H1 (cell line): ENCODE results near the gene MXRA8. TPM values are rescaled to one million over a fixed set of nuclear protein-coding genes. Genes with fewer than 3 reads are reported as not detected.
A peak's percentile ranks its signal among the peaks of the same experiment; 100 is the strongest.

Source experiments
- BACH1 ChIP-seq: IDR thresholded peaks from 2 replicates; pipeline ENCODE4 v1.6.1; 2012; ENCODE audit warnings: low read length, improper control_type of control experiment
- BCL11A ChIP-seq, 2 experiments: IDR thresholded peaks; one replicate each; pipeline ENCODE4 v1.6.1; 2011; ENCODE audit warnings: low read depth in 2 of 2, low read length in 2 of 2, mild to moderate bottlenecking in 2 of 2
- BRCA1 ChIP-seq: IDR thresholded peaks from 2 replicates; pipeline ENCODE4 v1.6.1; 2012; ENCODE audit warnings: low read depth, low read length, improper control_type of control experiment
- CBX8 ChIP-seq: fragments of 300-800, 300-1000 bp; sonication (generic); IDR thresholded peaks from 2 replicates; pipeline ENCODE4 v1.7.1; 2016; ENCODE audit warnings: low read depth, low read length, borderline replicate concordance
- CEBPB ChIP-seq: IDR thresholded peaks from 2 replicates; pipeline ENCODE4 v1.6.1; 2012; ENCODE audit warnings: low read depth, low read length
- CHD1 ChIP-seq: IDR thresholded peaks from 2 replicates; pipeline ENCODE4 v1.6.1; 2012; ENCODE audit warnings: low read depth, low read length, improper control_type of control experiment
- CREB1 ChIP-seq: IDR thresholded peaks from 2 replicates; pipeline ENCODE4 v1.6.1; 2012; ENCODE audit warnings: inconsistent platforms
- EGR1 ChIP-seq: IDR thresholded peaks from 2 replicates; pipeline ENCODE4 v1.6.1; 2011; ENCODE audit warnings: low read depth, low read length, borderline replicate concordance
- EP300 ChIP-seq, 2 experiments: IDR thresholded peaks; 1 replicate in 1 of 2; 2 replicates in 1 of 2; pipeline ENCODE4 v1.6.1; 2011 to 2012; ENCODE audit warnings: low read depth in 2 of 2, low read length in 2 of 2, mild to moderate bottlenecking in 2 of 2, borderline replicate concordance in 1 of 2, inconsistent platforms in 1 of 2, moderate library complexity in 1 of 2
- HDAC6 ChIP-seq: IDR thresholded peaks from one replicate; pipeline ENCODE4 v1.7.1; 2012; ENCODE audit warnings: low read depth, mild to moderate bottlenecking, inconsistent platforms, low read length, moderate library complexity
- JUND ChIP-seq: IDR thresholded peaks from 2 replicates; pipeline ENCODE4 v1.6.1; 2011; ENCODE audit warnings: mild to moderate bottlenecking, improper control_type of control experiment, low read length
- KDM1A ChIP-seq: fragments of 200-600, 300-600 bp; sonication (generic); IDR thresholded peaks from 2 replicates; pipeline ENCODE4 v1.7.1; 2016; ENCODE audit warnings: mild to moderate bottlenecking, low read length, borderline replicate concordance
- KDM4A ChIP-seq: IDR thresholded peaks from one replicate; pipeline ENCODE4 v1.7.1; 2012; ENCODE audit warnings: low read depth, mild to moderate bottlenecking, moderate library complexity, low read length, inconsistent platforms; ENCODE audit not compliant: severe bottlenecking
- KDM5A ChIP-seq: fragments of 200-600 bp; IDR thresholded peaks from 2 replicates; pipeline ENCODE4 v1.7.1; 2012; ENCODE audit warnings: mild to moderate bottlenecking, low read length, inconsistent platforms, mixed read lengths
- MAFK ChIP-seq: IDR thresholded peaks from 2 replicates; pipeline ENCODE4 v1.6.1; 2012; ENCODE audit warnings: low read depth, mild to moderate bottlenecking, improper control_type of control experiment, low read length
- POLR2A ChIP-seq, 2 experiments: IDR thresholded peaks; 1 replicate in 1 of 2; 2 replicates in 1 of 2; pipeline ENCODE4 v1.6.1; 2011; ENCODE audit warnings: low read depth in 2 of 2, low read length in 2 of 2, mild to moderate bottlenecking in 2 of 2; ENCODE audit errors: control extremely low read depth in 1 of 2
- POLR2AphosphoS5 ChIP-seq: IDR thresholded peaks from 2 replicates; pipeline ENCODE4 v1.6.1; 2011; ENCODE audit warnings: low read depth, low read length
- POU5F1 ChIP-seq: IDR thresholded peaks from 2 replicates; pipeline ENCODE4 v1.6.1; 2011; ENCODE audit warnings: low read depth, mild to moderate bottlenecking, low read length, moderate library complexity
- RAD21 ChIP-seq, 2 experiments: IDR thresholded peaks in 1 of 2; conservative IDR thresholded peaks in 1 of 2; 2 replicates each; pipeline ENCODE4 v1.6.1; 2011; ENCODE audit warnings: low read depth in 2 of 2, low read length in 2 of 2, improper control_type of control experiment in 1 of 2, inconsistent platforms in 1 of 2, mild to moderate bottlenecking in 1 of 2, moderate library complexity in 1 of 2
- RFX5 ChIP-seq: IDR thresholded peaks from 2 replicates; pipeline ENCODE4 v1.6.1; 2011; ENCODE audit warnings: low read depth, low read length, improper control_type of control experiment, borderline replicate concordance
- RNF2 ChIP-seq: fragments of 200-900, 300-1000 bp; sonication (generic); IDR thresholded peaks from 2 replicates; pipeline ENCODE4 v1.7.1; 2016; ENCODE audit warnings: borderline replicate concordance, low read depth, mild to moderate bottlenecking, antibody characterized with exemption, low read length; ENCODE audit not compliant: poor library complexity, severe bottlenecking; ENCODE audit errors: missing control alignments
- SIRT6 ChIP-seq: IDR thresholded peaks from one replicate; pipeline ENCODE4 v1.7.1; 2012; ENCODE audit warnings: low read length, inconsistent platforms
- SRF ChIP-seq: IDR thresholded peaks from 2 replicates; pipeline ENCODE4 v1.6.1; 2011; ENCODE audit warnings: mild to moderate bottlenecking, low read depth, low read length, moderate library complexity
- TAF1 ChIP-seq: IDR thresholded peaks from 2 replicates; pipeline ENCODE4 v1.6.1; 2011; ENCODE audit warnings: mild to moderate bottlenecking, low read depth, low read length
- ZNF274 ChIP-seq: IDR thresholded peaks from 2 replicates; pipeline ENCODE4 v1.7.0; 2012; ENCODE audit warnings: low read length, borderline replicate concordance; ENCODE audit errors: extremely low read depth
- polyA plus RNA-seq, 7 experiments: library from polyadenylated mRNA; depleted of rRNA in 3 of 7; stranded (reverse) in 5 of 7; unstranded in 2 of 7; fragments of >200 nt in 5 of 7; fragments of 200-250 nt in 2 of 7; gene quantifications; 1 replicate in 5 of 7; 2 replicates in 1 of 7; 4 replicates in 1 of 7; pipeline versions ENCODE4 v1.2.1 to v1.2.3, GENCODE V29; 2011 to 2013; ENCODE audit warnings: missing spikeins in 2 of 7, mixed read lengths in 2 of 7
- total RNA-seq: library from RNA; stranded (reverse); fragmentation: NEBNext Ultra II Directional; extraction: Animal tissue kit (Norgen Biotek cat#: 25700); gene quantifications from 2 replicates; pipeline ENCODE4 v1.2.1, GENCODE V29; 2021

The MXRA8 gene
- total and polyA plus RNA-seq, 2 of the 8 experiments (the other 6 are each of a cell fraction or from before 2014, with no cell fraction given): 10.5 to 17.2 TPM

GRCh38 chr1:1307923-1308755 lies 50.2 kb downstream of the MXRA8 start, which contains the start of the genes ACAP3 and PUSL1 (continued):
- TF ChIP-seq SIRT6: no peak
- TF ChIP-seq ZNF274: no peak
- TF ChIP-seq RAD21 (IDR thresholded peaks at IDR 0.05 in 1 of 2, conservative IDR thresholded peaks at IDR 0.05 in 1 of 2; ENCODE audit: low read depth in 2 of 2, low read length in 2 of 2): no peak
- no peak for TF ChIP-seq HDAC6
- TF ChIP-seq SRF: no peak
- no peak for TF ChIP-seq RFX5
- 0 out of 2 replicates have a peak, but pooled peaks have one; percentile 17 for TF ChIP-seq TAF1
- TF ChIP-seq KDM1A: no peak
- TF ChIP-seq JUND: no peak
- TF ChIP-seq POLR2AphosphoS5: 0 out of 2 replicates have a peak, but pooled peaks have one; percentile 20
- TF ChIP-seq KDM5A: no peak
- peak; percentile 41; the same call in 1 of the 2 replicates for TF ChIP-seq CREB1
- no peak for TF ChIP-seq CBX8
- TF ChIP-seq BACH1: peak; percentile 64; the same call in 1 of the 2 replicates
- no peak for TF ChIP-seq POU5F1
- TF ChIP-seq EGR1: peak; percentile 8; the same call in 1 of the 2 replicates
- TF ChIP-seq CHD1: no peak
- no peak for TF ChIP-seq RNF2
- TF ChIP-seq BCL11A (IDR thresholded peaks at IDR 0.05; ENCODE audit: low read depth in 2 of 2, low read length in 2 of 2): no peak
- no peak for TF ChIP-seq EP300 (IDR thresholded peaks at IDR 0.05; ENCODE audit: borderline replicate concordance in 1 of 2, low read depth in 2 of 2, low read length in 2 of 2)
- no peak for TF ChIP-seq BRCA1
- peak; percentile 99 for TF ChIP-seq CEBPB
- no peak for TF ChIP-seq POLR2A (IDR thresholded peaks at IDR 0.05; ENCODE audit: control extremely low read depth in 1 of 2, low read depth in 2 of 2, low read length in 2 of 2)
- peak; percentile 83 for TF ChIP-seq KDM4A
- no peak for TF ChIP-seq MAFK
